ENCODE data around the gene DIPK2A.

DIPK2A gene

DNA sequence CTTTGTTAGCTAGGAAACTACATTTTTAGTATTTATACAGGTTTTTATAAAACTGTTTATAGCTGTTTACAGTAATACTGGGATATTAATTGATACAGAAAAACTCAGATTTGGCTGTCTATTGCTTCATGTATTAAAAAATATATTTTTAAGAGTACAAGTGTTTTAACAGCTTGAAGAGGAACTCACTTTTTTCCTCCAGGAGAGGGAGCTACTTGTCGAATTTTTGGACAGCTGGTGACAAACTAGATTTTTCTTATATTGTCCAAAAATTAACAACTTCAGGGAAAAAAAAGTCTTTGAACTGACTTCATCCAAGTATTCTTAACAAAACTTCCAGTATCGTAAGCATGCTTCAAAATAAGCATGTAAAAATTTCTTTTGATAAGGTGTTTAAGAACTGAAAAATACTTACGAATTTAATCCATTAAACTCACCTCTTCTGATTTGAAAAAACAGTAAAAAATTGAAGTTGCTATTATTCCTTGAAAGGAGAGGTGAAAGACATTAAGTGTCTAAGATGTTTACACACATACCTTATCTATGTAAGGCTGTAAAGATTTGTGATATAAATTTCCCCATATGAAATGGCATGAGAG, 4.0 kb downstream of the DIPK2A start:
- DNase-seq, result peak; percentile 49

DNA sequence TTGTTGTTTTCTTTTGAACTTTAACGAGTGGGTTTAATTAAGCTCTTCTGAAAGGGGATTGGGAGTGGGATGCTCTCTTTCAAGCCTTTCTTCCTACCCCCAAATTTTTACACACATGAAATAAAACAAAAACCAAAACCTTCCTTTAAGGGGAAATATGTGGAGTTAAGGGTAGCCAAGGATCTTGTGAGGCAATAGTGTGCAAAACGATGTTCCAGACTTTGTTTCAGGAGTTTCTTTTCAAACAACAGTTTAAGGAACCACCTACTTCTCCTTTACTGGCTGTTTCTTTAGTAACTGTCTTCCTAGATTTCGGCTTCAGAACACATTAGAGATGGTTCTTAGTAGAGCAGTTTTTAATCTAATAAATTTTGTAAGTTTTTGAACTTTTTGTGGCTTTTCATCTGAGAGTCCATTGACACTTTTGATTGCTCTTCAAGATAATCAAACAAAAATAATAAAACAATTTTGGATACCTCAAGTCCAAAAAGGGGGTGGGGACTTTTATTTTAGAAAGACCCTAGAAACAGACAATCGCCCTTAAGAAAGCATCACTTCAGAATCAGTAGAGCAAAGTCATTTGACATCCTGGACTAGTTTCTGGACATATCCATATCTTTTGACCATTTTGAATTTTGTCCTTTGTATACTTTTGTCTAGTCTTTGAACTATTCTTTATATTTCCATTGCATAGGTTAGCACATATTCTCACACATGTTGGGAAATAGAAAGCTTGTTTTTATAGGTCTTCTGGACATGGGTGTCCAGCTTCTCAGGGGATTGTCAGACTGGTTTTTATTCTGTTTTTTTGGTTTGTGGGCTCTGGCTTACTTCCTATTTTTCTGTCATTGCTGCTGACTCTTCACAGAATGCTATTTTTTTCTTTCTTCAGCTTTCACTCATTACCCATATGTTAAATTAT, 6.0 kb downstream of the DIPK2A start:
- peak; percentile 35 for DNase-seq

DNA sequence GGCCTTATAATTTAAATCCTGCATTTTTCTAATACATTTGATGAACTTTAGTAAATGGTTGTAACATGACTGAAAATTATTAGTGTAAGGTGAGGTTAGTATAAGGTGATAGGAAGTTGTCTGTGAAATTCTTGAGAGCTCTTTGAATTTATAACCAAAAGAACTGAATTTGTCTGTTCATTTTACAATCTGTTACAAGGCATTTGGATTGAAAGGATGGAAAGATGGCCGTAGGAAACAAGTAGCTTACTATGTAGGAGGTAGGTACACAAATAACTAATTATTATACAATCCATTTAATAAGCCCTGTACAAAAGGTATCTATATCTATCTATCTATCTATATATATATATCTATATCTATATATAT, 6.6 kb downstream of the DIPK2A start:
- DNase-seq, result no peak

DNA sequence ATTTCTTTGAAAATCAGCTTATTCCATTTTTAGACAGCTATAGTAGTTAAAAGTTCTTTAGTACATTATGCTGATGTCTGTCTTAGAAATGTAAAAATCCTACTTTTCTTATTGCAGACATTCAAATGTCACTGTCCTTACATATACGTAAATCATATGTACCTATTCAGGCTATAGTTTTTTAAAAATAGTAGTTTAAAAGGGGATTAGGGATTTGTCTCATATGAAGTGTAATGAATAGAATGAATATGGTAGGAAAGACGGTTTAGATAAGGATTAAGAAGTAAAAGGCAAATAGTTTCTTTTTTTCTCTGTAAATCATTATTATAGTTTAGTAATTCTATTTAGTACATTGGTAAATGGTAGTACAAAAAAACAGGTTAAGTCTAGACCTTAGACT, 7.4 kb downstream of the DIPK2A start:
- no peak for DNase-seq

DNA sequence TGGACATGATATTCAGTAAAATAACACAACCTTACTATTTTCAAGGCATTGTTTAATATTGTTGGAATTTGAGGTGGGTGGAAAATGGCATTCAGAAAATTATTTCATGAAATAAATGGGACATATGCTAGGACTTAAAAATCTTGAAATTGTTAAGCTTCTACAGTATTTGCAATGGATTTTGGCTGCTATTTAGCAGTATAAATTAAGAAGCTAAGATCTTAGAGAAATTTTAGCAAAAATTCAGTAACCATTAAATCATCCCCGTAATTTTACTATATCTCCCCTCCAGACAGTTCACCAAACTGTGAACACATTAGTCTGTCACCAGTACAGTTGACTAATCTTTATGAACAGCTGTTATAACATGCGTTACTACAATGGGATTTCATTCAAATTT, 8.2 kb downstream of the DIPK2A start:
- no peak for DNase-seq

DNA sequence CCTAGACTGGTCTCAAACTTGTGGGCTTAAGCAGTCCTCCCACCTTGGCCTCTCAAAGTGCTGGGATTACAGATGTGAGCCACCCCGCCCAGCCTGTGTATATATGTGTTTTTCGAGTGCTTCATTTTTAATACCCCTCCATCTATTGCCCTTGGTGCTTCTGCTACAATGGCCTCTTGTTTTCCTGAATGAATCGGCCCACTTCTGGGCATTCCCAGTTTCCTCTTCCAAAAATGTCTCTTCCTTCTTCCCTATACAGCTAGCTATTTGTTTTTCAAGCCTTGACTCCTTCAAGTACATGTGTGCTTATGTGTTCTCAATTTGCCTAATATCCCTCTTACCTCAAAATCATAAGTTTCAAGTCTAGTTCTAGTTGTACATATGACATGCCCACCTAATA, 16.7 kb downstream of the DIPK2A start:
- DNase-seq, result no peak

DNA sequence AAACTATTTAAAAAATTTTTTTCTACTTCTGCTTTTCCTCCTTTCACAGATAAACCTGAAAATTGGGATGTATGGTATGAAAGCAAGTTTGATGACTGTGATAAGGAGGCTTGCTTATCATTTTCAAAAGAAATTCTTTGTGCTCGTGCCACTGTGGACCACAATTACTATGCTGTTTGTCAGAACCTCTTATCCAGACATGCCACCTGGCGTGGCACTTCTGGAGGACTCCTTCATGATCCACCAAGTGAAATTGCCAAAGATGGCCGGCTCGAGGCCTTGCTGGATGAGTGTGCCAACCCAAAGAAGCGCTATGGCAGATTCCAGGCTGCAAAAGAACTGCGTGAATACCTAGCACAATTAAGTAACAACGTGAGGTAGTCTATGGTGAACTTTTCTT, 17.8 kb downstream of the DIPK2A start:
- no peak for DNase-seq

DNA sequence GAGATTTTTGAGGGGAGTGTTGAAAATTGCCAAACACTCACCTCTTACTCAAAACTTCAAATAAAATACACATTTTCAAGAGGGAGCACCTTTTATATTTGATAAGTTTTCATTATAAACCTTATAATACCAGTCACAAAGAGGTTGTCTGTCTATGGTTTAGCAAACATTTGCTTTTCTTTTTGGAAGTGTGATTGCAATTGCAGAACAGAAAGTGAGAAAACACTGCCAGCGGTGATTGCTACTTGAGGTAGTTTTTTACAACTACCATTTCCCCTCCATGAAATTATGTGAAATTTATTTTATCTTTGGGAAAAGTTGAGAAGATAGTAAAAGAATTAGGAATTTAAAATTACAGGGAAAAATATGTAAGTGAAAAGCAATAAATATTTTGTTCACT, 20.1 kb downstream of the DIPK2A start:
- no peak for DNase-seq

DNA sequence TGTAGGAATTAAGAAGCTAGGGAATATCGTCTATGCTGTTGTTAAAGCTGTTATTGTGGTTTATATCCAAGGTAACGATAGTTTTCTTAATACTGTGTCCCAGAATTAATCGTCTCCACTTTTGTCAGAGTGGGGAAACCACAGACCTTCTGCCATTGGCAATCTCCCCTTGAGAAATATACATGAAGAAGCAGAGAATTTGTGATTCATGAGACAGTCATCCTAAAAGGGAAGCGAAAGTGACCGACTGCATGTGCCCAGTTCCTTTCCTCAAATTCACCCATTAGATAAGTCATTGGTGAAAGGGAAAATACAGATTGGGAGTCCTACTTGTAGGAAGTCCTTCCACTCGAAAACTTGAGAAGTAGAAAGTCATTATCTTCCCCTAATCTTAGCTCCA, 26.6 kb downstream of the DIPK2A start:
- no peak for DNase-seq

DNA sequence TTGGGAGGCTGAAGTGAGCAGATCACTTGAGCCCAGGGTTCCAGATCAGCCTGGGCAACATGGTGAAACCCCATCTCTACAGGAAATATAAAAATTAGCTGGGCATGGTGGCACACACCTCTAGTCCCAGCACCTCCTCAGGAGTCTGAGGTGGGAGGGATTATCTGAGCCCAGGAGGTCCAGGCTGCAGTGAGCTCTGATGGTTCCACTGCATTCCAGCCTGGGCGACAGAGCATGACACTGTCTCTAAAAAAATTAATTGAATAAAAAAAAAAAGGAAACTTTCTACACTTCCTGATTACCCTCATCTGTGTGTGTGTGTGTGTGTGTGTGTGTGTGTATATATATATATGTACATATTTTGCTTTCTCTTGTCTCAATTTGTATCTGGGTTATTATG, 31.4 kb downstream of the DIPK2A start:
- no peak for DNase-seq

DNA sequence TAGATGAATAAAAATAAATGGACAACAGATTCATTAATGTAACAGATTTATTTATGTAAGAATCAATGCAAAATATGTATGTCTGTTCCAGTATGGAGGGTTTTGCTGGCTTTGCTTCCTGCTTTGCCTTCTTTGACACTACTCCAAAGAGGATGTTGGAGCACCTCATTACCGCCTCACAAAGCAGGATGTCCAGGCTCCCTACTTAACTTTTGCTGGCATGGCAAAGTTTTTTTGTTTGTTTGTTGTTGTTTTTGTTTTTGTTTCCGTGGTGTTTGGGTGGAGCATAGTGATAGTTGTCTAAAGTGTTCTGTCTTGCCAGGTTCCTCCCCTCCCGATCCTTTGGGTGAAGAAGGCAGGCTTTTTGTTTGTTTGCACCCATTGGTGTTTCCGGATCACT, 38.7 kb downstream of the DIPK2A start:
- DNase-seq, result no peak

DNA sequence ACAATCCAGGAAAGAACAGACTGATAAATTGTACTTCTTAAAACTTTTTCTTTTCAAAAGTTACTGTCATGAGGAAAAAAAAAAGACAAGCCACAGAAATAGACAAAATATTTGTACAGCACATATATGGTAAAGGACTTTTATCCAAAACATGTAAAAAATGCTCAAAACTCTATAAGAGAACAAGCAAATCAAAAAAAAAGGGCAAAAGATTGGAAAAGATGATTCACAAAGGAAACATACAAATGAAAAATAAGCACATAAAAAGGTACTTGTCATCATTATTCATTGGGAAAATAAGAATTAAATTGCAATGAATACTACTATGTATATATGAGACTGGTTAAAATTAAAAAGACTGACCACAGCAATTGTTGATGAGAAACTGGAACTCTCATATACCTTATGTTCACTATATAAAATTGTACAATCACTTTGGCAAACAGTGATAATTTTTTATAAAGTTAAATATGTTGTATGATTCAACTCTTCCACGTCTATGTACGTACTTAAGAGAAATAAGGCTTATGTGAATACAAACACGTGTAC, 39.7 kb downstream of the DIPK2A start:
- no peak for DNase-seq

DNA sequence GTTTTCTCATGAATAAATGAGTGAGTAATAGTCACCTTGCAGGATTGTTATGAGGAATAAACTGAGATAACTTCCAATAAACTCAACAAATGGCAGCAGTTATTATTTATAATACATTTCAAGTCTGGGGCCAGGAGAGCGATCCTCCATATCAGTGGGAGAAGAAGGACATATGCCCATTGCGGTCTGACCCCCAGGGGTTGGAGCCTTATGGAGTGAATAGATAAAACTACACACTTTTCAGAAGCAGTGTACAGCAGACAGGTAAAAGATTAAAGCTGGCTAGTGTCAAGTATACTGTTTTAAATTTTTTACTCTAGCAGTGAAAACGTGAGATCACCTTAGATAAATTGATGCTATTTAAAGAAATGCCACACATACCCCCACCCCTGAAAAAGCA, 43.5 kb downstream of the DIPK2A start:
- no peak for DNase-seq

DNA sequence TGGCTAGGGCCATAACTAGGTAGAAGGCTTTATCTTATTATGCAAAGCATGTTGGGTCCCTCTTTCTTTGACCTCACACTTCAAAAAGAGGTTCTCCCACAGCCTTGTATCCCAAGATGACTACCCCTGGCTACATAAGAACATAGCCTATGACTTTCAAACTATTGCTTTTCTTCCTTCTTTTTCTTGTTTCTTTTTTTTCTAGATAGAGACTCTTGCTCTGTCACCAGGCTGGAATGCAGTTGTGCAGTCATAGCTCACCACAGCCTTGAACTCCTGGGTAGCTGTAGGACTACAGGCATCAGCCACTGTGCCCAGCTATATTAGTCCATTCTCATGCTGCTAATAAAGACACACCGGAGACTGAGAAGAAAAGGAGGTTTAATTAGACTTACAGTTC, 47.2 kb downstream of the DIPK2A start:
- peak; percentile 77 for DNase-seq

Data from kidney glomerular epithelial cell (primary cell).